B cell (primary cell): ENCODE measurements around the gene HDAC5.

Experiments
- EZH2 ChIP-seq: IDR thresholded peaks from 2 replicates; pipeline ENCODE4 v1.6.1; 2012; ENCODE audit warnings: borderline replicate concordance, low read depth, mild to moderate bottlenecking, moderate library complexity, low read length; ENCODE audit not compliant: insufficient read depth, poor library complexity, severe bottlenecking
- TF ChIP-seq, protein P1 (sequence below): fragments of 200-600 bp; IDR thresholded peaks from one replicate; pipeline ENCODE4 v1.8.0; 2022; ENCODE audit warnings: antibody characterized with exemption, mild to moderate bottlenecking

DNA sequence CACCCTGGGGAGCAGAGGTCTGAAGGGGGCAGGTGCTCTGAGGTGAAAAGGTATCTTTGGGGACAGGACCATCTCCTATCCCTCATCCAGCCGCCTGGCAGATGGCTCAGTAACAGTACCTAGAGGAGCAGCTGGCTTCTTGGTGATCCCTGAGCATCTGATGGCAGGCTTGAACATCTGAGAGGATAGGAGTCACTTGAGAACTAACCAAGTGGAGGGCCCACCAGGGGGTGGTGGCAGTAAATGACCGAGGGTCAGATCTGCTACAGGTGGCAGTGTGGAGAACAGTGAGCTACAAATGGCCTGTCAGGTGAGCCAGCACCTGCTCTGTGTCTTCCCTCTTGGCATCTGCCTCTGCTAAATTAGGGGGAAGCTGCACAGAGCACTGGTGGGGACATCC lies 32.0 kb upstream of the HDAC5 start:
- TF ChIP-seq, protein P1, sequence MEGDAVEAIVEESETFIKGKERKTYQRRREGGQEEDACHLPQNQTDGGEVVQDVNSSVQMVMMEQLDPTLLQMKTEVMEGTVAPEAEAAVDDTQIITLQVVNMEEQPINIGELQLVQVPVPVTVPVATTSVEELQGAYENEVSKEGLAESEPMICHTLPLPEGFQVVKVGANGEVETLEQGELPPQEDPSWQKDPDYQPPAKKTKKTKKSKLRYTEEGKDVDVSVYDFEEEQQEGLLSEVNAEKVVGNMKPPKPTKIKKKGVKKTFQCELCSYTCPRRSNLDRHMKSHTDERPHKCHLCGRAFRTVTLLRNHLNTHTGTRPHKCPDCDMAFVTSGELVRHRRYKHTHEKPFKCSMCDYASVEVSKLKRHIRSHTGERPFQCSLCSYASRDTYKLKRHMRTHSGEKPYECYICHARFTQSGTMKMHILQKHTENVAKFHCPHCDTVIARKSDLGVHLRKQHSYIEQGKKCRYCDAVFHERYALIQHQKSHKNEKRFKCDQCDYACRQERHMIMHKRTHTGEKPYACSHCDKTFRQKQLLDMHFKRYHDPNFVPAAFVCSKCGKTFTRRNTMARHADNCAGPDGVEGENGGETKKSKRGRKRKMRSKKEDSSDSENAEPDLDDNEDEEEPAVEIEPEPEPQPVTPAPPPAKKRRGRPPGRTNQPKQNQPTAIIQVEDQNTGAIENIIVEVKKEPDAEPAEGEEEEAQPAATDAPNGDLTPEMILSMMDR: no peak
- TF ChIP-seq EZH2: no peak
